ENCODE measurements around the gene STXBP3. TPM values are rescaled to one million over a fixed set of nuclear protein-coding genes. Genes with fewer than 3 reads are reported as not detected.

STXBP3 gene
- total and polyA plus RNA-seq, 8 donors = 44.4 to 60.2 (median 50.4) TPM

- peak in 2 of 4 donors; percentile 3 to 16 for DNase-seq
- H3K27ac ChIP-seq = no peak overlapping the region
Observed at GRCh38 chr1:108858230-108858950, 111.9 kb downstream of the STXBP3 start.

More at GRCh38 chr1:108858230-108858950, 111.9 kb downstream of the STXBP3 start:
- intact Hi-C loops (cut with DNase I) = no loop called here
- Histone ChIP-seq H3K27me3 (no peaks in the 10 kb centered on the region), H3K9me3 (no peaks in the 10 kb centered on the region), H3K36me3 (no peaks in the 10 kb centered on the region), H3K4me3 (no peak overlapping the region), H3K4me1 (peaks cover 0 to 3% of the 10 kb centered on the region in 2 donors)
- ATAC-seq = no peak
- no peak for TF ChIP-seq CTCF (IDR thresholded peaks at IDR 0.05)

Other genes starting within 250 kb of the STXBP3 start
- gene EEIG2, start 186.6 kb upstream of the STXBP3 start, total RNA-seq = 10 to 100 TPM; 16.4 to 16.6 TPM
- 10 to 100 TPM; 29.6 to 34.8 (median 32.7) TPM for gene EEIG2, start 186.6 kb upstream of the STXBP3 start, polyA plus RNA-seq (ENCODE audit: insufficient read length in 6 of 6)
- 1 to 10 TPM; 7.0 to 7.6 TPM for gene HENMT1, start 85.6 kb upstream of the STXBP3 start, total RNA-seq
- gene HENMT1, start 85.6 kb upstream of the STXBP3 start, polyA plus RNA-seq (ENCODE audit: insufficient read length in 6 of 6) = 10 to 100 TPM; 10.3 to 13.5 (median 11.4) TPM
- 10 to 100 TPM; 24.7 to 40.5 TPM for gene PRPF38B, start 54.4 kb upstream of the STXBP3 start, total RNA-seq
- 10 to 100 TPM; 82.2 to 95.5 (median 89.3) TPM for gene PRPF38B, start 54.4 kb upstream of the STXBP3 start, polyA plus RNA-seq (ENCODE audit: insufficient read length in 6 of 6)
- not detected for gene FNDC7, start 33.8 kb upstream of the STXBP3 start, total RNA-seq
- under 1 TPM in 2 of 6 donors, not detected in 4; 0.06 to 0.07 TPM for gene FNDC7, start 33.8 kb upstream of the STXBP3 start, polyA plus RNA-seq (ENCODE audit: insufficient read length in 6 of 6)
- not detected for gene AKNAD1, start 110.4 kb downstream of the STXBP3 start, total RNA-seq
- under 1 TPM; 0.06 to 0.94 (median 0.49) TPM for gene AKNAD1, start 110.4 kb downstream of the STXBP3 start, polyA plus RNA-seq (ENCODE audit: insufficient read length in 6 of 6)
- 10 to 100 TPM; 25.1 to 27.0 TPM for gene GPSM2, start 130.3 kb downstream of the STXBP3 start, total RNA-seq
- gene GPSM2, start 130.3 kb downstream of the STXBP3 start, polyA plus RNA-seq (ENCODE audit: insufficient read length in 6 of 6) = 10 to 100 TPM; 24.9 to 39.3 (median 30.1) TPM
- gene CLCC1, start 216.8 kb downstream of the STXBP3 start, total RNA-seq = 10 to 100 TPM; 35.4 to 38.0 TPM
- 10 to 100 TPM; 47.4 to 59.2 (median 51.1) TPM for gene CLCC1, start 216.8 kb downstream of the STXBP3 start, polyA plus RNA-seq (ENCODE audit: insufficient read length in 6 of 6)